ENCODE results near the gene SLC8A2.

- TF ChIP-seq REST (IDR thresholded peaks at IDR 0.05; ENCODE audit: borderline replicate concordance), result no peak
- no peak for TF ChIP-seq CTCF (IDR thresholded peaks at IDR 0.05; ENCODE audit: poor library complexity, severe bottlenecking)
- TF ChIP-seq EZH2 (IDR thresholded peaks at IDR 0.05; ENCODE audit: borderline replicate concordance, insufficient read depth, low read length, poor library complexity, severe bottlenecking), result no peak
- TF ChIP-seq EP300 (conservative IDR thresholded peaks at IDR 0.05; ENCODE audit: poor library complexity, severe bottlenecking), result no peak
- TF ChIP-seq RAD21 (conservative IDR thresholded peaks at IDR 0.05), result no peak
Measured at GRCh38 chr19:47390533-47391488, 80.9 kb downstream of the SLC8A2 start.
